Activated naive CD8-positive, alpha-beta T cell (primary cell): ENCODE data around the gene SARS2.
"Not testable (repeated sequence)": the region's sequence is repeated elsewhere in the genome, so short reads cannot be mapped to it uniquely, and the experiment has no call there.

Experiments used
- H3K27ac Mint-ChIP-seq: one replicate; pipeline ENCODE4 v1.8.0; 2021; ENCODE audit warnings: mixed read lengths
- H3K27me3 Mint-ChIP-seq: one replicate; pipeline ENCODE4 v1.8.0; 2021; ENCODE audit warnings: mixed read lengths
- H3K36me3 Mint-ChIP-seq: one replicate; pipeline ENCODE4 v1.8.0; 2021; ENCODE audit warnings: mixed read lengths
- H3K4me1 Mint-ChIP-seq: one replicate; pipeline ENCODE4 v1.8.0; 2021; ENCODE audit warnings: low read depth, mixed read lengths
- H3K4me3 Mint-ChIP-seq: one replicate; pipeline ENCODE4 v1.8.0; 2021; ENCODE audit warnings: mild to moderate bottlenecking, mixed read lengths
- H3K9me3 Mint-ChIP-seq: one replicate; pipeline ENCODE4 v1.8.0; 2021; ENCODE audit warnings: low read depth, mixed read lengths

SARS2 gene

DNA sequence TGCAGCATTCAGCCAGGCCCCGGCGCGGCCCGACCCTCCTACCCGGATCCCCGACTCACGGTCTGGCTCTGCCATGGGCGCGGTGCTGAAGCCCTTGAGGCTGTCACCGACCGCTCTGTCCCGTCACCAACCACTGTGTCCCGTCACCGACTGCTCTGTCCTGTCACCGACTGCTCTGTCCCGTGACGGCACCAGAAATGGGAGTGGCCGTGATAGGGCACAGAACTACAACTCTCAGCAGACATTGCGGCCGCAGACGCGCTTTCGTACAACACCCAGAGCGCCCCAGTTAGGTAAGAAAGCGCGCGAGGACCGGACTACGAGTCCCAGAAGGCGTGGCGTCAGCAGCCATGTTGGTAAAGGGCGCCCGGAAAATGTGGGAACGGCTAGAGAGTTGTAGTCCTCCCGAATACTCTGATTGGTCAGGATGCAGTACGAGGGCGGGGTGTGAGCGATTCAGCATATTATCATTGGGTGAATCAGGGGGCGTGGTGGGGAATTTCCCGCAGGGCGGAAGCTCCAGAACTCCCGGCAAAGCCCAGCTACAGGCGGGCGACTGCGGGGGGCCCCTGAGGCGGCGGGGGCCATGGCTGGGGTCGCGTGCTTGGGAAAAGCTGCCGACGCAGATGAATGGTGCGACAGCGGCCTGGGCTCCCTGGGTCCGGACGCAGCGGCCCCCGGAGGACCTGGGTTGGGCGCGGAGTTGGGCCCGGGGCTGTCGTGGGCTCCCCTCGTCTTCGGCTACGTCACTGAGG lies 30.9 kb downstream of the SARS2 start, which contains the start of the genes NFKBIB and SIRT2:
TSS of gene NFKBIB (plus strand) at position 523 of the 755 bp plus-strand sequence. CDS start at position 587, 64 bp downstream.
TSS of gene SIRT2 (minus strand) at position 172 of the 755 bp plus-strand sequence. CDS start at position 75, 97 bp downstream.
- peak within 1 kb of the TSS; percentile 99 for H3K4me3 Mint-ChIP-seq
- no peaks in the 10 kb centered on the region for H3K9me3 Mint-ChIP-seq
- peaks cover 43% of the 10 kb centered on the region for H3K4me1 Mint-ChIP-seq
- no peaks in the 10 kb centered on the region for H3K27me3 Mint-ChIP-seq
- H3K27ac Mint-ChIP-seq = peak within 1 kb of the TSS; percentile 96
- H3K36me3 Mint-ChIP-seq = peaks cover 5% of the 10 kb centered on the region

- Mint-ChIP-seq H3K4me3 (peak overlapping the region; percentile 96), H3K36me3 (peaks cover 2% of the 10 kb centered on the region), H3K9me3 (no peaks in the 10 kb centered on the region), H3K27ac (peak overlapping the region; percentile 90), H3K4me1 (peaks cover 37% of the 10 kb centered on the region), H3K27me3 (no peaks in the 10 kb centered on the region)
Observed at GRCh38 chr19:38898788-38899446, 31.6 kb downstream of the SARS2 start.

GRCh38 chr19:38894968-38895367 lies 35.6 kb downstream of the SARS2 start:
- Mint-ChIP-seq H3K9me3 (no peaks in the 10 kb centered on the region), H3K27ac (no peak overlapping the region), H3K27me3 (no peaks in the 10 kb centered on the region), H3K4me1 (peaks cover 21% of the 10 kb centered on the region), H3K36me3 (peaks cover 2% of the 10 kb centered on the region), H3K4me3 (no peak overlapping the region)

DNA sequence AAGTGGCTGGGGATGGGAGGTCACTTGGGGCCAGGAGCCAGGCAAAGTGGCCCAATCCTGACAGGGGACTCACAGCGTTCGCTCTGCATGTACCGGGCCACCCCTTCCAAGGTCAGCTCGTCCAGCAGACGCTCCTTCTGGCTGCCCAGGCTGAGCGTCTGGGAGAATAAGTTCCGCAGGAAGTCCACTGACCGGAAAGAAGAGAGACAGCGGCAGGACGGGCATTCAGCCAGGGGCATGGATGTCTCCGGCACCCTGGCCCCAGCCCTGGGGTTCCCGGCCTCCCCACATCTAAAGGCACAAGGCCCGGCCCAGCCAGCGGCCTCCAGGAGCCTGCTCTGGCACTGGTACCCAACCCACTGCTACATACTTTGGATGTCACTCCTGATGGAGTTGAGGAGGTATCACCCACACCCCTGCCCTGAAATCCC lies 37.2 kb downstream of the SARS2 start:
- Mint-ChIP-seq H3K27ac (no peak overlapping the region), H3K4me1 (peaks cover 13% of the 10 kb centered on the region), H3K9me3 (no peaks in the 10 kb centered on the region)

GRCh38 chr19:38892841-38893240 lies 37.7 kb downstream of the SARS2 start:
- Mint-ChIP-seq H3K4me1 (peaks cover 8% of the 10 kb centered on the region), H3K27me3 (no peaks in the 10 kb centered on the region), H3K9me3 (no peaks in the 10 kb centered on the region), H3K4me3 (no peak overlapping the region), H3K27ac (no peak overlapping the region), H3K36me3 (peaks cover 2% of the 10 kb centered on the region)

More for the DNA sequence above, 37.2 kb downstream of the SARS2 start:
- no peak overlapping the region for H3K4me3 Mint-ChIP-seq
- peaks cover 2% of the 10 kb centered on the region for H3K36me3 Mint-ChIP-seq
- no peaks in the 10 kb centered on the region for H3K27me3 Mint-ChIP-seq

DNA sequence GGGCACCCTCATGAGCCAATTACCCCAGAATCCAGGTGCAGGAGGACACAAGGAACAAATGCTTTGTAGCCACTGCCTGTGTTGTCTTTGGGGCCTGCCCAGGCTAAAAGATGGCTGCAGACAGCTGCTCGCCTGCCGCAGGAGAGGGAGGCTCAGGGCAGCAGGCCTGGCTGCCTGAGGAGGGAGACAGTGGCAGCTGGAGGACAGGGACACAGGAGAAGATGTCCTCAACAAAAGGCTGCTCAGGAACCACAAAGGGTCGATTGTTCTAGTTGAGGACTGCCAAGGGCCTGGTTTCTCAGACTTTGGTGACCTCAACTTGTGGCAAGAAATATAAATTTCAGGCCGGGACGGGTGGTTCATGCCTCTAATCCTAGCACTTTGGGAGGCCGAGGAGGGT lies 38.8 kb downstream of the SARS2 start:
- no peak overlapping the region for H3K4me3 Mint-ChIP-seq
- H3K9me3 Mint-ChIP-seq = no peaks in the 10 kb centered on the region
- peaks cover 3% of the 10 kb centered on the region for H3K4me1 Mint-ChIP-seq
- no peak overlapping the region for H3K27ac Mint-ChIP-seq
- no peaks in the 10 kb centered on the region for H3K27me3 Mint-ChIP-seq
- peaks cover 2% of the 10 kb centered on the region for H3K36me3 Mint-ChIP-seq

DNA sequence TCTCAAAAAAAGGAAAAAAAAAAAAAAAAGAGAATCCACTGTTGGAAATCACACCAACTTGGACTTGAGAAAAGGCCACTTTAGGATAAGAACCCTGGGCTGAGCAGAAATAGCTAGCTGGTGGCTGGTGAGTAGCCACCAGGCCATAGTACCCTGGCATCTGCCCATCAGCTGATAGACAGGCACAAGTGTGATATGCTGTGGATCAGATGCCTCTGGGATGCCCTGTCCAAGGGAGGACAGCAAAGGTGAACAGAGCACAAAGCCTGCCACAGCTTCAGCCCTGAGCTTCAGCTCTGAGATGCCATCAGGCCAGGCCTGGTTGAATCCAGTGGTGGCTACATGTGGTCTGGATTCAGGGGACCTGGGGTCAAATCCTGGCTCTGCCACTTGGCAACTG lies 39.9 kb downstream of the SARS2 start:
- Mint-ChIP-seq H3K4me3 (no peak overlapping the region), H3K27ac (no peak overlapping the region), H3K36me3 (peaks cover 2% of the 10 kb centered on the region), H3K4me1 (peaks cover 3% of the 10 kb centered on the region), H3K9me3 (no peaks in the 10 kb centered on the region), H3K27me3 (no peaks in the 10 kb centered on the region)

GRCh38 chr19:38889803-38890202 lies 40.8 kb downstream of the SARS2 start:
- H3K36me3 Mint-ChIP-seq = peaks cover 2% of the 10 kb centered on the region
- no peak overlapping the region for H3K27ac Mint-ChIP-seq
- no peak overlapping the region for H3K4me3 Mint-ChIP-seq
- H3K9me3 Mint-ChIP-seq = no peaks in the 10 kb centered on the region
- peaks cover 3% of the 10 kb centered on the region for H3K4me1 Mint-ChIP-seq
- no peaks in the 10 kb centered on the region for H3K27me3 Mint-ChIP-seq

DNA sequence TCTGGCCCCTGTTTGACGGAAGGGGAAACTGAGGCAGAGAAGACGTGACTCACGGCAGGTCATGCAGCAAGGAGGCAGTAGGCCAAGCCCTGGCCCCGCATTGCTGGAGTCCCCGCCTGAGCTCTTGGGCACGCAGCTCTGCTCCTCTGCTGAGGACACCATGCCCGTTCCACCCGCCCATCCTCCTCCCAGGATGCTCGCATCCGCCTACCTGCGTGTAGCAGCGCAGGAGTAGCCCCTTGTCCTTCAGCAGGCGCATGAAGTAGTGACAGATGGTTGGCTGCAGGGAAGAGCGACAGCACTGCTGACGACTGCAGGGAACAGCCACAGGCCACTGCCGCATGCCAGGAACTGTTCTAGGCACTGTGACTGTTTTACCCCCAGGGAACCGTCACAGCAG lies 41.7 kb downstream of the SARS2 start:
- no peak overlapping the region for H3K27ac Mint-ChIP-seq
- no peaks in the 10 kb centered on the region for H3K27me3 Mint-ChIP-seq
- H3K4me3 Mint-ChIP-seq = no peak overlapping the region
- no peaks in the 10 kb centered on the region for H3K9me3 Mint-ChIP-seq
- no peaks in the 10 kb centered on the region for H3K36me3 Mint-ChIP-seq
- peaks cover 1% of the 10 kb centered on the region for H3K4me1 Mint-ChIP-seq

DNA sequence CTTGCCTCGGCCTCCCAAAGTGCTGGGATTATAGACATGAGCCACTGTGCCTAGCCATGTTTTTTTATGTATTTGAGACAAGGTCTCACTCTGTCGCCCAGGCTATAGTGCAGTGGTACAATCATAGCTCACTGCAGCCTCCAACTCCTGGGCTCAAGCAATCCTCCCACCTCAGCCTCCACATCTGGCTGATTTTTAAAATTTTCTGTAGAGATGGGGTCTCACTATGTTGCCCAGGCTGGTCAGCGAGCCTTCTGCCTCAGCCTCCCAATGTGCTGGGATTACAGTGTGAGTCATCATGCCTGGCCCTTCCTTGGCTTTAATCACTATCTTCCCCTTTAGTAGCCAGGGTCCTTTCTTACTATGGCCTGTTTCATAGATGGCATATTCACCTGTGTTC lies 45.9 kb downstream of the SARS2 start:
- H3K9me3 Mint-ChIP-seq, H3K27me3 Mint-ChIP-seq, H3K4me1 Mint-ChIP-seq, H3K36me3 Mint-ChIP-seq, H3K4me3 Mint-ChIP-seq, H3K27ac Mint-ChIP-seq: not testable (repeated sequence)

DNA sequence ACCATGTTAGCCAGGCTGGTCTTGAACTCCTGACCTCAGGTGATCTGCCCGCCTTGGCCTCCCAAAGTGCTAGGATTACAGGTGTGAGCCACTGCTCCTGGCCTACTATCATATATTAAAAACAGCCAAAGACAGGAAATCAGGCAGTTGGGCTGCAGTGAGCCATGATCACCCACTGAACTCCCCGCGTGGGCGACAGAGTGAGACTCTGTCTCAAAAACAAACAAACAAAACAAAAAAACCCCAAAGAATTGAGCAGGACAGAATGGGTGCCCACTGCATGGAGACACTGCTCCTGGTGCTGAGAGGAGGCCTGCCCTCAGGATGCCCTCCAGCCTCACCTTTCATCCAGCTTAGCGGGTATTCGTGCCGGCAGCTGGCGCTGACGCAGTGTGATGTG lies 47.3 kb downstream of the SARS2 start:
- Mint-ChIP-seq H3K27me3 (no peaks in the 10 kb centered on the region), H3K27ac (no peak overlapping the region), H3K4me1 (peaks cover 12% of the 10 kb centered on the region), H3K36me3 (no peaks in the 10 kb centered on the region), H3K4me3 (no peak overlapping the region), H3K9me3 (no peaks in the 10 kb centered on the region)

DNA sequence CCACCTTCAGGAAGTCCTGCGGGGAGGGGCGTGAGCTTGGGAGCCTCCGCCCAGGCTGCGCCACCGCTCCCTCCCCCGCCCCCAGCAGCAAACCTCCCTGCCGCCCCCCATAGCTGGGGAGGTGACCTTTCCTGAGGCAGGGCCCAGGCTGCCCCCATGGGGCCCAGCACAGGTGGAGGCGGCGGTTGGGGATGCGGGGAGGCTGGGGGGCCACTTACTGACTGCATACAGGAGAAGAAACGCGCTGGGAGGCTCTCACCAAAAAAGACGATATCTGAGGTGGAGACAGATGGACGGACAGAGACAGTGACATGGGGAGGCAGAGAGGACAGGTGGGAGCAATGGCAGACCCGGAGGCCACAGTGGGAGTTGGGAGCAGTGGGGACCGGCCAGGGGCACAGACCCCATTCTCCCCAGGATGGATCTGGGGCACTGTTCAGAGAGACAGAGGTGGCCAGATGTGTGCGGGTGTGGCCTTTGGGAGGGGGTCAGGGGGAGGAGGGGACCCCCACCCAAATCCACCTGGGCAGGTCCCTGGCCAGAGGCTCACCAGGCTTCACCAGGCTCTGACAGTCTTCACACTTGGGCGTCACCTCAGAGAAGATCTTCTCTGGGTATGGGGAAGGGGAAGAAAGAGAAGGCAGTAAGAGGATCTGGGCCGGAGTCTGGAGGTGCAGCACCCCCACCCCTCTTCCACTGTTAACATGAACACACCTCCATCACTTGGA lies 49.5 kb downstream of the SARS2 start:
- H3K9me3 Mint-ChIP-seq = no peaks in the 10 kb centered on the region
- no peaks in the 10 kb centered on the region for H3K27me3 Mint-ChIP-seq
- peak overlapping the region; percentile 54 for H3K27ac Mint-ChIP-seq
- H3K4me1 Mint-ChIP-seq = peaks cover 26% of the 10 kb centered on the region
- no peaks in the 10 kb centered on the region for H3K36me3 Mint-ChIP-seq
- H3K4me3 Mint-ChIP-seq = no peak overlapping the region

GRCh38 chr19:38880076-38880881 lies 50.3 kb downstream of the SARS2 start:
- H3K27ac Mint-ChIP-seq = peak overlapping the region; percentile 84
- peak overlapping the region; percentile 30 for H3K4me3 Mint-ChIP-seq
- H3K9me3 Mint-ChIP-seq = no peaks in the 10 kb centered on the region
- H3K4me1 Mint-ChIP-seq = peaks cover 26% of the 10 kb centered on the region
- no peaks in the 10 kb centered on the region for H3K27me3 Mint-ChIP-seq
- no peaks in the 10 kb centered on the region for H3K36me3 Mint-ChIP-seq

DNA sequence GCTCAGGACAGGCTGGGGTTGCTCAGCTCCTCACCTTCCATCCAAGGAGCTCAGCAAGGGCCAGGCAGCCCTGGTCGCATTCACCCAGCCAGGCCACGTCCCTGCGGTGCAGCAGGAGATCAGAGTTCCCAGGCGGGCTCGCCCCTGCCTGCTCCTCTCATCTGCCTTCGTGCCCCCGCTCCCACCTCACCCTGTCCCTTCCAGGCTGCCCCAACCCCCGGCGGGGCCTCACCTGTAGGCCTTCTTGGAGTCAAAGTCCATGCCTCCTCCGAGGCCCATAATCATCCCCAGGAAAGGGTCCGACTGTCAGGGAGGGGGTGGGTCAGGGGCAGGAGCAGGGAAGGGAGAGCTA lies 51.2 kb downstream of the SARS2 start:
- no peak overlapping the region for H3K4me3 Mint-ChIP-seq
- peaks cover 26% of the 10 kb centered on the region for H3K4me1 Mint-ChIP-seq
- no peaks in the 10 kb centered on the region for H3K27me3 Mint-ChIP-seq
- H3K36me3 Mint-ChIP-seq = no peaks in the 10 kb centered on the region
- no peaks in the 10 kb centered on the region for H3K9me3 Mint-ChIP-seq
- H3K27ac Mint-ChIP-seq = peak overlapping the region; percentile 96
